Lung (tissue), 12 donors: ENCODE data around the gene CEPT1. TPM values are rescaled to one million over a fixed set of nuclear protein-coding genes. Genes with fewer than 3 reads are reported as not detected.
"Not testable (repeated sequence)": the region's sequence is repeated elsewhere in the genome, so short reads cannot be mapped to it uniquely, and the experiment has no call there.

Source experiments
- ATAC-seq: fragments of 200-7000 bp; cut with Tn5 transposase; one replicate; pipeline ENCODE4 v1.9.1; 2020; ENCODE audit warnings: moderate number of reproducible peaks; ENCODE audit not compliant: insufficient read depth, low FRiP score
- DNase-seq, 3 donors: peaks; one replicate each; pipeline ENCODE4 v3.0.0-alpha.2; 2013 to 2017
- H3K27ac ChIP-seq, 2 donors: one replicate each; pipeline ENCODE4 v1.5.1; 2013; ENCODE audit warnings: mild to moderate bottlenecking in 2 of 2, moderate library complexity in 2 of 2, control low read depth in 1 of 2, inconsistent platforms in 1 of 2, low read depth in 1 of 2, low read length in 1 of 2
- H3K27me3 ChIP-seq, 3 donors: one replicate each; pipeline ENCODE4 v1.5.1; 2013; ENCODE audit warnings: low read length in 2 of 3; ENCODE audit not compliant: control insufficient read depth in 3 of 3, insufficient read depth in 3 of 3
- H3K36me3 ChIP-seq, 4 donors: one replicate each; pipeline ENCODE4 v1.5.1; 2013; ENCODE audit warnings: low read length in 4 of 4, mild to moderate bottlenecking in 1 of 4, moderate library complexity in 1 of 4; ENCODE audit not compliant: control insufficient read depth in 4 of 4, insufficient read depth in 4 of 4
- H3K4me1 ChIP-seq, 5 donors: one replicate each; pipeline ENCODE4 v1.5.1; 2013; ENCODE audit warnings: low read length in 5 of 5, mild to moderate bottlenecking in 2 of 5, moderate library complexity in 1 of 5; ENCODE audit not compliant: control insufficient read depth in 5 of 5, insufficient read depth in 5 of 5
- H3K4me3 ChIP-seq: one replicate; pipeline ENCODE4 v1.5.1; 2013; ENCODE audit warnings: mild to moderate bottlenecking, control low read depth, moderate library complexity
- H3K9ac ChIP-seq, 2 donors: one replicate each; pipeline ENCODE4 v1.5.1; 2013; ENCODE audit warnings: low read length in 2 of 2, control low read depth in 1 of 2; ENCODE audit not compliant: insufficient read depth in 1 of 2
- H3K9me3 ChIP-seq, 4 donors: one replicate each; pipeline ENCODE4 v1.5.1; 2013; ENCODE audit warnings: low read length in 3 of 4, mild to moderate bottlenecking in 1 of 4, moderate library complexity in 1 of 4; ENCODE audit not compliant: control insufficient read depth in 4 of 4, insufficient read depth in 3 of 4
- CTCF ChIP-seq: IDR thresholded peaks from 2 replicates; pipeline ENCODE4 v1.5.1; 2012; ENCODE audit warnings: mild to moderate bottlenecking; ENCODE audit errors: control extremely low read depth, extremely low read depth
- WGBS, 2 donors: extraction: QIAGEN DNeasy Blood & Tissue Kit; methylation state at CpG; one replicate each; pipeline ENCODE4 v1.1.7; 2013; 5-methylcytosine and 5-hydroxymethylcytosine counted together
- polyA plus RNA-seq, 2 donors: library from polyadenylated mRNA; stranded (reverse); fragments of 200-250 nt; gene quantifications; one replicate each; pipeline ENCODE4 v1.2.1, GENCODE V29; 2013
- total RNA-seq, 2 donors: library from RNA; depleted of rRNA in 1 of 2; stranded (reverse); fragments of >200 nt in 1 of 2; gene quantifications; one replicate each; pipeline ENCODE4 v1.2.1, GENCODE V29; 2014 to 2021
- donor health status: control.
- donor health status: control.
- donor health status: Bipolar disorder and iron deficiency.
- donor health status: healthy.
- donor health status: DM: yes; HTN: yes; CAD: no.

CEPT1 gene
- total and polyA plus RNA-seq, 4 donors: 18.6 to 71.2 (median 26.2) TPM

GRCh38 chr1:111213412-111213811 is 73.4 kb downstream of the CEPT1 start:
- WGBS, 2 donors: 34 to 68% methylated on average over 6 of the region's 6 CpGs
- no peak for TF ChIP-seq CTCF
- H3K9ac ChIP-seq: no peak overlapping the region
- no peak overlapping the region for H3K4me3 ChIP-seq
- ATAC-seq (no peak), DNase-seq (no peak)
- H3K9me3 ChIP-seq: no peaks in the 10 kb centered on the region
- peaks cover 0 to 4% (median 0%) of the 10 kb centered on the region in 5 donors for H3K4me1 ChIP-seq
- no peaks in the 10 kb centered on the region for H3K27me3 ChIP-seq
- H3K36me3 ChIP-seq: no peaks in the 10 kb centered on the region
- H3K27ac ChIP-seq: no peak overlapping the region

DNA sequence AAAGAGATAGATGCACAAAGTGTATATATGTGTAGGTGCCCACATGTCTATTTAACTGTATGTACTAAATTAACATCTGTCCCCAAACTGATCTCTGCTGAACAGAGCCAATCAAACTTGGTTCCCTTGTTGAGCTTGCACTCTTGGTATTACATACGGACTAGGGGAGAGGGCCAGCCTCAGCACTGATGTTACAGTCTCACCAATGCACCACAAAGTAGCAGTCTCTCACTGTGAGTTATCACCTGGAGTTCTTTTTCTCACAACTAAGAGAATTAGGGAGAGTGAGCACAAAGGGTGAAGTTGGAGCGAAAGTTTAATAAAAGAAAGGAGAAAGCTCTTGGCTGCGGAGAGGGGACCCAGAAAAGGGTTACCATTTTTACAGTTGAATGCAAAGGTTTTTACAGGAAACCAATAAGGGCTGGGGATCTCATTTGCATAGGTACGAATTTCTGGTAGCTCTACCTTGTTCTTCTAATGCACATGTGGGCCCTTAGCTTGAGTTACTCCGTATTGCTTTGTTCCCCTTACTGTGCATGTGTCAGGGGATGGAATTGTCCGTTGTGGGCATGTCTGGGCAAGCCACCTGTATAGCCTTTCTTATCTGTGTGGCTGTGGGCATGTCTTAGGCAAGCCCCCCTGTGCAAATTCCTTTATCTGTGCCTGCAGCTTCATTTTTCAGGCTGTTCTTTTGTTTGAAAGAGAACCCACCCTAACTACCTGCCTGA is 74.2 kb downstream of the CEPT1 start:
- no peak for DNase-seq
- Histone ChIP-seq H3K9me3 (no peaks in the 10 kb centered on the region), H3K4me1 (peaks cover 0 to 4% (median 0%) of the 10 kb centered on the region in 5 donors), H3K27me3 (no peaks in the 10 kb centered on the region), H3K27ac (peak overlapping the region in 1 of 2 donors; percentile 6), H3K9ac (no peak overlapping the region), H3K4me3 (no peak overlapping the region), H3K36me3 (no peaks in the 10 kb centered on the region)
- WGBS, 2 donors: 71 to 80% methylated on average over 6 of the region's 6 CpGs
- ATAC-seq: no peak
- TF ChIP-seq CTCF: no peak

DNA sequence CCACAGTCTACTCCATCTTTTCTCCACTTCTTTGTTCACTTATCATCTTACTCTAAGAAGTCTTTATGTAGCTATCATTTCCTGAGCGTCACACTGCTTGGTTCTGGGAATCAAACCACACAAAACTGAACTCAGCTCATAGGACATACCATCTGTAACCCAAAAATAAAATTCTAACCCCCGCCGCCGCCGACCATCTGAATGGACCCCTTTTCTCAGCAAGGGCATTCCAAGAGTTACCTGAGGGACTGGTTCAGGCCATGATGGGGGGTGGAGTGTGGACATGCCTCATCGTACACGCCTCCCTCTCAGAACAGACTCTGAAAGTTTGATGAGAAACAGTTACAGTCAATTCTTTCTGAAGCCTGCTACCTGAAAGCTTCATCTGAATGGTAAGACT is 74.9 kb downstream of the CEPT1 start:
- no peak for DNase-seq
- Histone ChIP-seq H3K27me3 (no peaks in the 10 kb centered on the region), H3K9ac (no peak overlapping the region)

DNA sequence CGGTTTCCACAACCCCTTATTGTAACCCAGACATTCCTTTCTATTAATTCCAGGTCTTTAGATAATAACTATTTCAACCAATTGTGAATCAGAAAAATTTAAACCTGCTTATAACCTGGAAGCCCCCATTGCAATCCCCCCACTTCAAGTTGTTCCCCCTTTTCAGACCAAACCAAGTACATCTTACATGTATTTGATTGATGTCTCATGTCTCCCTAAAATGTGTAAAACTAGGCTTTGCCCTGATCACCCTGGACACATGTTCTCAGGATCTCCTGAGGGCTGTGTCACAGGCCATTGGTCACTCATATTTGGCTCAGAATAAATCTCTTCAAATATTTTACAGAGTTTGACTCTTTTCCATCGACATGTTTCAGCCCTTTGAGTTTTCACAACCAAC is 75.3 kb downstream of the CEPT1 start:
- not testable (repeated sequence) for H3K9ac ChIP-seq, H3K4me1 ChIP-seq, H3K9me3 ChIP-seq, H3K4me3 ChIP-seq, H3K27ac ChIP-seq, H3K27me3 ChIP-seq, DNase-seq, H3K36me3 ChIP-seq, ATAC-seq
- WGBS, 2 donors: 92% methylated on average over 2 of the region's 2 CpGs

More for the DNA sequence above, 74.9 kb downstream of the CEPT1 start:
- TF ChIP-seq CTCF: no peak
- H3K4me3 ChIP-seq: no peak overlapping the region
- no peaks in the 10 kb centered on the region for H3K36me3 ChIP-seq
- no peaks in the 10 kb centered on the region for H3K9me3 ChIP-seq
- WGBS, 2 donors: 84 to 86% methylated on average over 7 of the region's 7 CpGs
- peaks cover 0 to 4% (median 0%) of the 10 kb centered on the region in 5 donors for H3K4me1 ChIP-seq
- H3K27ac ChIP-seq: no peak overlapping the region
- no peak for ATAC-seq
